HepG2 (cell line): Measurements from ENCODE around the gene OR7G1. TPM values are rescaled to one million over a fixed set of nuclear protein-coding genes. Genes with fewer than 3 reads are reported as not detected.

ENCODE experiments used
- ATAC-seq: fragments of 200-7000 bp; cut with Tn5 transposase; 3 replicates; pipeline ENCODE4 v1.9.1; 2020; ENCODE audit warnings: mild to moderate bottlenecking, moderate library complexity
- BruUV-seq: library from RNA; stranded (reverse); fragments of 400-500 nt; replicated peaks from 2 replicates; lab custom pipeline; 2021; lab: Mats Ljungman, UMichigan
- CTCF ChIA-PET: fragments of 300-600 bp; formaldehyde crosslinking; extraction: SDS; loops from one replicate; lab custom pipeline; 2021; ENCODE audit warnings: low total read pairs, inconsistent platforms, low intra/inter-chr PET ratio; lab: Yijun Ruan, JAX
- POLR2A ChIA-PET: fragments of 350-600 bp; sonication (Branson Sonifier 250); formaldehyde crosslinking; loops from one replicate; lab custom pipeline; 2020; ENCODE audit warnings: antibody characterized with exemption, inconsistent platforms; lab: Yijun Ruan, JAX
- DNase-seq: peaks from one replicate; pipeline ENCODE4 v3.0.0-alpha.2; 2015; ENCODE audit warnings: low spot score
- FAIRE-seq: peaks from 3 replicates; lab custom pipeline; 2011; peaks lifted over from hg19 to GRCh38; lab: Jason Lieb, UNC
- H2AFZ ChIP-seq: one replicate; pipeline ENCODE4 v1.6.1; 2011; ENCODE audit warnings: low read length, inconsistent platforms
- H3K27ac ChIP-seq: fragments of 300-600 bp; 3 replicates; pipeline ENCODE4 v1.8.0; 2011; ENCODE audit warnings: mixed run types, mild to moderate bottlenecking, mixed read lengths, low read length, inconsistent platforms; ENCODE audit not compliant: insufficient read depth; ENCODE audit errors: extremely low read length
- H3K27me3 ChIP-seq, 2 experiments: fragments of 200-600 bp in 1 of 2; 2 replicates in 1 of 2; 3 replicates in 1 of 2; pipeline versions ENCODE4 v1.6.0 to v1.8.0; 2011; ENCODE audit warnings: low read length in 2 of 2, mild to moderate bottlenecking in 2 of 2, moderate library complexity in 2 of 2, inconsistent platforms in 1 of 2; ENCODE audit not compliant: insufficient read depth in 2 of 2, control insufficient read depth in 1 of 2
- H3K36me3 ChIP-seq, 2 experiments: fragments of 200-600 bp in 1 of 2; replicated peaks in 1 of 2; 2 replicates in 1 of 2; 3 replicates in 1 of 2; pipeline versions ENCODE4 v1.5.1 to v1.8.0; 2011; ENCODE audit warnings: low read length in 2 of 2, inconsistent platforms in 1 of 2; ENCODE audit not compliant: insufficient read depth in 2 of 2, control insufficient read depth in 1 of 2
- H3K4me1 ChIP-seq: 2 replicates; pipeline ENCODE4 v1.5.1; 2012; ENCODE audit warnings: low read length, inconsistent platforms; ENCODE audit not compliant: insufficient read depth
- H3K4me2 ChIP-seq: 2 replicates; pipeline ENCODE4 v1.6.0; 2011; ENCODE audit warnings: low read depth, low read length, inconsistent platforms
- H3K4me3 ChIP-seq, 3 experiments: fragments of 200-600 bp in 1 of 3; sonication (generic), shearing (Covaris generic) in 1 of 3; replicated peaks in 1 of 3; 2 replicates each; pipeline ENCODE4 v1.5.1; 2011 to 2016; ENCODE audit warnings: low read length in 3 of 3, inconsistent platforms in 2 of 3, low read depth in 2 of 3, mild to moderate bottlenecking in 2 of 3, control low read depth in 1 of 3, mixed read lengths in 1 of 3; ENCODE audit not compliant: insufficient read depth in 1 of 3
- H3K79me2 ChIP-seq: one replicate; pipeline ENCODE4 v1.6.1; 2011; ENCODE audit warnings: low read length, inconsistent platforms; ENCODE audit not compliant: insufficient read depth
- H3K9ac ChIP-seq: 2 replicates; pipeline ENCODE4 v1.6.0; 2011; ENCODE audit warnings: mild to moderate bottlenecking, low read depth, low read length, inconsistent platforms; ENCODE audit not compliant: insufficient read depth
- H3K9me3 ChIP-seq: 2 replicates; pipeline ENCODE4 v1.5.1; 2012; ENCODE audit warnings: mild to moderate bottlenecking, low read length
- H4K20me1 ChIP-seq: 2 replicates; pipeline ENCODE4 v1.6.0; 2011; ENCODE audit warnings: inconsistent platforms, mild to moderate bottlenecking, low read length, moderate library complexity; ENCODE audit not compliant: insufficient read depth
- KDM2A ChIP-seq: sonication (generic); formaldehyde crosslinking; IDR thresholded peaks from 2 replicates; pipeline ENCODE4 v1.4.0; 2020; ENCODE audit warnings: low read depth, missing genetic modification reagents, borderline replicate concordance
- NPAS2 ChIP-seq: sonication (generic); formaldehyde crosslinking; IDR thresholded peaks from 2 replicates; pipeline ENCODE4 v1.8.0; 2022; ENCODE audit warnings: mild to moderate bottlenecking, missing genetic modification reagents, borderline replicate concordance
- PHF21A ChIP-seq: sonication (generic); formaldehyde crosslinking; IDR thresholded peaks from 2 replicates; pipeline ENCODE4 v1.5.0; 2020; ENCODE audit warnings: mild to moderate bottlenecking, missing genetic modification reagents
- SALL1 ChIP-seq: sonication (generic); formaldehyde crosslinking; IDR thresholded peaks from 2 replicates; pipeline ENCODE4 v1.8.0; 2022; ENCODE audit warnings: mild to moderate bottlenecking, missing genetic modification reagents
- TAF15 ChIP-seq: fragments of 200-400 bp; formaldehyde crosslinking; IDR thresholded peaks from one replicate; pipeline ENCODE4 v1.6.1; 2018; ENCODE audit warnings: mild to moderate bottlenecking, low read depth, low read length; ENCODE audit not compliant: poor library complexity, severe bottlenecking
- ZFP62 ChIP-seq: sonication (generic); formaldehyde crosslinking; IDR thresholded peaks from 2 replicates; pipeline ENCODE4 v1.4.0; 2020; ENCODE audit warnings: missing genetic modification reagents
- ZNF329 ChIP-seq: sonication (generic); formaldehyde crosslinking; IDR thresholded peaks from 2 replicates; pipeline ENCODE4 v1.9.0; 2021; ENCODE audit warnings: low read depth, mild to moderate bottlenecking, missing genetic modification reagents
- ZNF367 ChIP-seq: sonication (generic); formaldehyde crosslinking; IDR thresholded peaks from 2 replicates; pipeline ENCODE4 v1.4.0; 2020; ENCODE audit warnings: missing genetic modification reagents, borderline replicate concordance
- ZNF879 ChIP-seq: sonication (generic); formaldehyde crosslinking; IDR thresholded peaks from 2 replicates; pipeline ENCODE4 v1.8.1; 2023; ENCODE audit warnings: missing genetic modification reagents
- WGBS: methylation state at CpG from one replicate; pipeline ENCODE4 v1.1.6; 2017; ENCODE audit warnings: low lambda C conversion rate; 5-methylcytosine and 5-hydroxymethylcytosine counted together
- in situ Hi-C: cut with HindIII; loops from 2 replicates; pipeline ENCODE4 v1.10.0; 2017; ENCODE audit warnings: low pct_unique_long_range_greater_than_20kb; ENCODE audit not compliant: extremely low pct_ligation_motif_present
- intact Hi-C: fragments of 100-400 bp; cut with micrococcal nuclease; formaldehyde crosslinking; loops from one replicate; pipeline ENCODE4 v1.10.0; 2022; ENCODE audit not compliant: unreplicated experiment
- polyA plus RNA-seq, 8 experiments: library from polyadenylated mRNA; depleted of rRNA in 3 of 8; stranded (reverse) in 7 of 8; unstranded in 1 of 8; fragments of >200 nt; fragmentation: Illumina TruSeq in 4 of 8; extraction: Trizol in 4 of 8; gene quantifications; 2 replicates each; pipeline versions ENCODE4 v1.2.1 to v1.2.3, GENCODE V29; 2011 to 2016; ENCODE audit warnings: low read depth in 4 of 8, missing spikeins in 1 of 8, mixed read lengths in 1 of 8; ENCODE audit not compliant: insufficient read depth in 1 of 8
- total RNA-seq, 5 experiments: library from RNA; depleted of rRNA; stranded (reverse); fragments of >200 nt; fragmentation: Illumina TruSeq; extraction: Trizol; gene quantifications; 2 replicates each; pipeline ENCODE4 v1.2.3, GENCODE V29; 2016; ENCODE audit warnings: low read depth in 1 of 5
- TF ChIP-seq, protein P1 (sequence below): sonication (generic); formaldehyde crosslinking; IDR thresholded peaks from 2 replicates; pipeline ENCODE4 v1.5.0; 2020; ENCODE audit warnings: missing genetic modification reagents
- TF ChIP-seq, protein P2 (sequence below): sonication (generic); formaldehyde crosslinking; IDR thresholded peaks from 2 replicates; pipeline ENCODE4 v1.9.0; 2022; ENCODE audit warnings: low read depth, missing genetic modification reagents
- TF ChIP-seq, protein P3 (sequence below): sonication (generic); formaldehyde crosslinking; IDR thresholded peaks from 2 replicates; pipeline ENCODE4 v1.5.0; 2020; ENCODE audit warnings: mild to moderate bottlenecking, missing genetic modification reagents
- TF ChIP-seq, protein P4 (sequence below): sonication (generic); formaldehyde crosslinking; IDR thresholded peaks from 2 replicates; pipeline ENCODE4 v1.4.0; 2020; ENCODE audit warnings: missing genetic modification reagents, mild to moderate bottlenecking, borderline replicate concordance
- TF ChIP-seq, protein P5 (sequence below): sonication (generic); formaldehyde crosslinking; IDR thresholded peaks from 2 replicates; pipeline ENCODE4 v1.4.0; 2020; ENCODE audit warnings: missing genetic modification reagents, borderline replicate concordance

Gene OR7G1
- total and polyA plus RNA-seq, 2 of the 13 experiments (the other 11 are each of a cell fraction or from before 2014, with no cell fraction given): not detected

DNA sequence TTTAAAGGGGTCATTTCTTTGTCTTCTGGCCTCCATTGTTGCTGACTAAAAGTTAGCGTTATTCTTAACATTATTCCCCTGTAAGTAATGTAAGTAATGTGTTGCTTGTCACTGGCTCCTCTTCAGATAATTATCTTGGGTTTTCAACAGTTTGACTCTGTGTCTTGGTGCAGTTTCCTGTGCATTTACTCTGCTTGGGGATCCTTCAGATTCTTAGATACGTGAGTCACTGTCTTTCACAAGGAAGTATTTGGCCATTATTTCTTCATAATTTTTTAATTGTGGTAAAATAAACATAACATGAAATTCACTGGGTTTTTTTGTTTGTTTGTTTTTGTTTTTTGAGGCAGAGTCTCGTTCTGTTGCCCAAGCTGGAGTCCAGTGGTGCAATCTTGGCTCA lies 49.7 kb upstream of the OR7G1 start:
- Histone ChIP-seq H3K27ac (no peak overlapping the region), H3K79me2 (no peaks in the 10 kb centered on the region), H3K9ac (no peak overlapping the region), H4K20me1 (no peaks in the 10 kb centered on the region), H3K27me3 (no peaks in the 10 kb centered on the region), H3K4me2 (no peak overlapping the region), H3K9me3 (no peaks in the 10 kb centered on the region), H2AFZ (no peak overlapping the region), H3K4me3 (no peak overlapping the region), H3K36me3 (peaks cover 23 to 40% of the 10 kb centered on the region in 2 experiments), H3K4me1 (no peaks in the 10 kb centered on the region)
- in situ Hi-C loops (no loop called here), intact Hi-C loops (no loop called here)
- ATAC-seq (no peak), DNase-seq (no peak), FAIRE-seq (no peak)
- WGBS: over 99% methylated on average over 3 of the region's 3 CpGs
- POLR2A ChIA-PET: no interaction called here
- CTCF ChIA-PET: no interaction called here
- BruUV-seq: no TSS peak
- TF ChIP-seq, protein P1, sequence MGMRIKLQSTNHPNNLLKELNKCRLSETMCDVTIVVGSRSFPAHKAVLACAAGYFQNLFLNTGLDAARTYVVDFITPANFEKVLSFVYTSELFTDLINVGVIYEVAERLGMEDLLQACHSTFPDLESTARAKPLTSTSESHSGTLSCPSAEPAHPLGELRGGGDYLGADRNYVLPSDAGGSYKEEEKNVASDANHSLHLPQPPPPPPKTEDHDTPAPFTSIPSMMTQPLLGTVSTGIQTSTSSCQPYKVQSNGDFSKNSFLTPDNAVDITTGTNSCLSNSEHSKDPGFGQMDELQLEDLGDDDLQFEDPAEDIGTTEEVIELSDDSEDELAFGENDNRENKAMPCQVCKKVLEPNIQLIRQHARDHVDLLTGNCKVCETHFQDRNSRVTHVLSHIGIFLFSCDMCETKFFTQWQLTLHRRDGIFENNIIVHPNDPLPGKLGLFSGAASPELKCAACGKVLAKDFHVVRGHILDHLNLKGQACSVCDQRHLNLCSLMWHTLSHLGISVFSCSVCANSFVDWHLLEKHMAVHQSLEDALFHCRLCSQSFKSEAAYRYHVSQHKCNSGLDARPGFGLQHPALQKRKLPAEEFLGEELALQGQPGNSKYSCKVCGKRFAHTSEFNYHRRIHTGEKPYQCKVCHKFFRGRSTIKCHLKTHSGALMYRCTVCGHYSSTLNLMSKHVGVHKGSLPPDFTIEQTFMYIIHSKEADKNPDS: no peak
- TF ChIP-seq SALL1 (CRISPR knock-in tag): no peak
- TF ChIP-seq, protein P2, sequence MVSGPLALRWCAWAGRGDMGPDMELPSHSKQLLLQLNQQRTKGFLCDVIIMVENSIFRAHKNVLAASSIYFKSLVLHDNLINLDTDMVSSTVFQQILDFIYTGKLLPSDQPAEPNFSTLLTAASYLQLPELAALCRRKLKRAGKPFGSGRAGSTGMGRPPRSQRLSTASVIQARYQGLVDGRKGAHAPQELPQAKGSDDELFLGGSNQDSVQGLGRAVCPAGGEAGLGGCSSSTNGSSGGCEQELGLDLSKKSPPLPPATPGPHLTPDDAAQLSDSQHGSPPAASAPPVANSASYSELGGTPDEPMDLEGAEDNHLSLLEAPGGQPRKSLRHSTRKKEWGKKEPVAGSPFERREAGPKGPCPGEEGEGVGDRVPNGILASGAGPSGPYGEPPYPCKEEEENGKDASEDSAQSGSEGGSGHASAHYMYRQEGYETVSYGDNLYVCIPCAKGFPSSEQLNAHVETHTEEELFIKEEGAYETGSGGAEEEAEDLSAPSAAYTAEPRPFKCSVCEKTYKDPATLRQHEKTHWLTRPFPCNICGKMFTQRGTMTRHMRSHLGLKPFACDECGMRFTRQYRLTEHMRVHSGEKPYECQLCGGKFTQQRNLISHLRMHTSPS: no peak
- no peak for TF ChIP-seq ZNF329 (CRISPR knock-in tag)
- TF ChIP-seq PHF21A (CRISPR knock-in tag): no peak
- no peak for TF ChIP-seq NPAS2 (CRISPR knock-in tag)
- TF ChIP-seq, protein P3, sequence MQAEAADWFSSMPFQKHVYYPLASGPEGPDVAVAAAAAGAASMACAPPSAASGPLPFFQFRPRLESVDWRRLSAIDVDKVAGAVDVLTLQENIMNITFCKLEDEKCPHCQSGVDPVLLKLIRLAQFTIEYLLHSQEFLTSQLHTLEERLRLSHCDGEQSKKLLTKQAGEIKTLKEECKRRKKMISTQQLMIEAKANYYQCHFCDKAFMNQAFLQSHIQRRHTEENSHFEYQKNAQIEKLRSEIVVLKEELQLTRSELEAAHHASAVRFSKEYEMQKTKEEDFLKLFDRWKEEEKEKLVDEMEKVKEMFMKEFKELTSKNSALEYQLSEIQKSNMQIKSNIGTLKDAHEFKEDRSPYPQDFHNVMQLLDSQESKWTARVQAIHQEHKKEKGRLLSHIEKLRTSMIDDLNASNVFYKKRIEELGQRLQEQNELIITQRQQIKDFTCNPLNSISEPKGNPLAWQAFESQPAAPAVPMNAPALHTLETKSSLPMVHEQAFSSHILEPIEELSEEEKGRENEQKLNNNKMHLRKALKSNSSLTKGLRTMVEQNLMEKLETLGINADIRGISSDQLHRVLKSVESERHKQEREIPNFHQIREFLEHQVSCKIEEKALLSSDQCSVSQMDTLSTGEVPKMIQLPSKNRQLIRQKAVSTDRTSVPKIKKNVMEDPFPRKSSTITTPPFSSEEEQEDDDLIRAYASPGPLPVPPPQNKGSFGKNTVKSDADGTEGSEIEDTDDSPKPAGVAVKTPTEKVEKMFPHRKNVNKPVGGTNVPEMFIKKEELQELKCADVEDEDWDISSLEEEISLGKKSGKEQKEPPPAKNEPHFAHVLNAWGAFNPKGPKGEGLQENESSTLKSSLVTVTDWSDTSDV: no peak
- TF ChIP-seq, protein P4, sequence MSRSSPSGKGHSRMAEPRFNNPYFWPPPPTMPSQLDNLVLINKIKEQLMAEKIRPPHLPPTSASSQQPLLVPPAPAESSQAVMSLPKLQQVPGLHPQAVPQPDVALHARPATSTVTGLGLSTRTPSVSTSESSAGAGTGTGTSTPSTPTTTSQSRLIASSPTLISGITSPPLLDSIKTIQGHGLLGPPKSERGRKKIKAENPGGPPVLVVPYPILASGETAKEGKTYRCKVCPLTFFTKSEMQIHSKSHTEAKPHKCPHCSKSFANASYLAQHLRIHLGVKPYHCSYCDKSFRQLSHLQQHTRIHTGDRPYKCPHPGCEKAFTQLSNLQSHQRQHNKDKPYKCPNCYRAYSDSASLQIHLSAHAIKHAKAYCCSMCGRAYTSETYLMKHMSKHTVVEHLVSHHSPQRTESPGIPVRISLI (CRISPR knock-in tag): no peak
- TF ChIP-seq ZNF367 (CRISPR knock-in tag): no peak
- no peak for TF ChIP-seq ZNF879
- TF ChIP-seq ZFP62 (CRISPR knock-in tag): no peak
- TF ChIP-seq TAF15: no peak
- TF ChIP-seq, protein P5, sequence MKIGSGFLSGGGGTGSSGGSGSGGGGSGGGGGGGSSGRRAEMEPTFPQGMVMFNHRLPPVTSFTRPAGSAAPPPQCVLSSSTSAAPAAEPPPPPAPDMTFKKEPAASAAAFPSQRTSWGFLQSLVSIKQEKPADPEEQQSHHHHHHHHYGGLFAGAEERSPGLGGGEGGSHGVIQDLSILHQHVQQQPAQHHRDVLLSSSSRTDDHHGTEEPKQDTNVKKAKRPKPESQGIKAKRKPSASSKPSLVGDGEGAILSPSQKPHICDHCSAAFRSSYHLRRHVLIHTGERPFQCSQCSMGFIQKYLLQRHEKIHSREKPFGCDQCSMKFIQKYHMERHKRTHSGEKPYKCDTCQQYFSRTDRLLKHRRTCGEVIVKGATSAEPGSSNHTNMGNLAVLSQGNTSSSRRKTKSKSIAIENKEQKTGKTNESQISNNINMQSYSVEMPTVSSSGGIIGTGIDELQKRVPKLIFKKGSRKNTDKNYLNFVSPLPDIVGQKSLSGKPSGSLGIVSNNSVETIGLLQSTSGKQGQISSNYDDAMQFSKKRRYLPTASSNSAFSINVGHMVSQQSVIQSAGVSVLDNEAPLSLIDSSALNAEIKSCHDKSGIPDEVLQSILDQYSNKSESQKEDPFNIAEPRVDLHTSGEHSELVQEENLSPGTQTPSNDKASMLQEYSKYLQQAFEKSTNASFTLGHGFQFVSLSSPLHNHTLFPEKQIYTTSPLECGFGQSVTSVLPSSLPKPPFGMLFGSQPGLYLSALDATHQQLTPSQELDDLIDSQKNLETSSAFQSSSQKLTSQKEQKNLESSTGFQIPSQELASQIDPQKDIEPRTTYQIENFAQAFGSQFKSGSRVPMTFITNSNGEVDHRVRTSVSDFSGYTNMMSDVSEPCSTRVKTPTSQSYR: no peak
- no peak for TF ChIP-seq KDM2A
